Measurements from ENCODE around the gene AJAP1.

DNA sequence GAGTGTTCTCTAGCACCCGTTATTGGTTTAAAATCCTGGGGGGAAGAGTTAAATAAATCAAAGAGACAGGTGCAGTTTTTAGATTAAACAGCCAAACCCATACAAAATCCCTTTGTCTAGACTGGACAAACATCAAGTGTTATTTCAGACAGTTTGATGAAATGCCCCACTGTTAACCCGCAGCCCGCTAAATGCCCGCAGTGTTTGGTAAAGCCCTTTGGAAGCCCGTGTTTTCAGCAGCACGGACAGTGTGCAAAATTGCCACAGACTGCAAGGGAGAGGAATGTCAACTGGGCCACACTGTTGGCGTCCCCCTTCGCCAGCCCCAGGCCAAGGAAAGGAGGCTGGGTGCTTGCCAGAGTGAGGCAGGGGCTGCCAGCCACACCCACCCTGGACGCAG is 26.6 kb downstream of the AJAP1 start:
- TF ChIP-seq, protein P1, sequence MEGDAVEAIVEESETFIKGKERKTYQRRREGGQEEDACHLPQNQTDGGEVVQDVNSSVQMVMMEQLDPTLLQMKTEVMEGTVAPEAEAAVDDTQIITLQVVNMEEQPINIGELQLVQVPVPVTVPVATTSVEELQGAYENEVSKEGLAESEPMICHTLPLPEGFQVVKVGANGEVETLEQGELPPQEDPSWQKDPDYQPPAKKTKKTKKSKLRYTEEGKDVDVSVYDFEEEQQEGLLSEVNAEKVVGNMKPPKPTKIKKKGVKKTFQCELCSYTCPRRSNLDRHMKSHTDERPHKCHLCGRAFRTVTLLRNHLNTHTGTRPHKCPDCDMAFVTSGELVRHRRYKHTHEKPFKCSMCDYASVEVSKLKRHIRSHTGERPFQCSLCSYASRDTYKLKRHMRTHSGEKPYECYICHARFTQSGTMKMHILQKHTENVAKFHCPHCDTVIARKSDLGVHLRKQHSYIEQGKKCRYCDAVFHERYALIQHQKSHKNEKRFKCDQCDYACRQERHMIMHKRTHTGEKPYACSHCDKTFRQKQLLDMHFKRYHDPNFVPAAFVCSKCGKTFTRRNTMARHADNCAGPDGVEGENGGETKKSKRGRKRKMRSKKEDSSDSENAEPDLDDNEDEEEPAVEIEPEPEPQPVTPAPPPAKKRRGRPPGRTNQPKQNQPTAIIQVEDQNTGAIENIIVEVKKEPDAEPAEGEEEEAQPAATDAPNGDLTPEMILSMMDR (IDR thresholded peaks at IDR 0.05): no peak
- TF ChIP-seq POLR2AphosphoS5 (IDR thresholded peaks at IDR 0.05): no peak
- no peak for TF ChIP-seq POLR2A (IDR thresholded peaks at IDR 0.05)

All from breast epithelium (tissue), 3 donors.